CD4-positive, alpha-beta T cell (primary cell): ENCODE results near the gene HMGCS2. TPM values are rescaled to one million over a fixed set of nuclear protein-coding genes. Genes with fewer than 3 reads are reported as not detected.

ENCODE experiments used
- ATAC-seq: fragments of 200-7000 bp; cut with Tn5 transposase; one replicate; pipeline ENCODE4 v1.10.0; 2022; ENCODE audit warnings: mild to moderate bottlenecking; ENCODE audit not compliant: poor library complexity
- CTCF ChIA-PET: fragments of 350-600 bp; sonication (Branson Sonifier 250); formaldehyde crosslinking; loops from one replicate; lab custom pipeline; 2021; ENCODE audit warnings: antibody characterized with exemption, inconsistent platforms; lab: Charles Lee
- POLR2A ChIA-PET: fragments of 350-600 bp; sonication (Branson Sonifier 250); formaldehyde crosslinking; loops from one replicate; lab custom pipeline; 2021; ENCODE audit warnings: antibody characterized with exemption, inconsistent platforms; lab: Charles Lee
- DNase-seq, 14 experiments: peaks; one replicate each; pipeline ENCODE4 v3.0.0-alpha.2; 2013 to 2020; ENCODE audit warnings: mixed read lengths in 2 of 14
- H3K27ac ChIP-seq, 2 donors: one replicate each; pipeline versions ENCODE4 v1.5.1 to v1.7.0; 2013; ENCODE audit warnings: low read length in 2 of 2, low read depth in 1 of 2, mild to moderate bottlenecking in 1 of 2
- H3K27me3 ChIP-seq, 2 experiments: 1 replicate in 1 of 2; 2 replicates in 1 of 2; pipeline versions ENCODE4 v1.6.1 to v1.7.0; 2013; ENCODE audit warnings: low read length in 2 of 2, control low read depth in 1 of 2, mild to moderate bottlenecking in 1 of 2, moderate library complexity in 1 of 2; ENCODE audit not compliant: insufficient read depth in 2 of 2, control insufficient read depth in 1 of 2
- H3K36me3 ChIP-seq: one replicate; pipeline ENCODE4 v1.6.1; 2013; ENCODE audit warnings: low read length, control low read depth; ENCODE audit not compliant: insufficient read depth
- H3K4me1 ChIP-seq: one replicate; pipeline ENCODE4 v1.6.1; 2013; ENCODE audit warnings: low read length, control low read depth; ENCODE audit not compliant: insufficient read depth
- H3K4me3 ChIP-seq: one replicate; pipeline ENCODE4 v1.5.1; 2013; ENCODE audit warnings: mild to moderate bottlenecking, low read length, moderate library complexity
- H3K9me3 ChIP-seq, 2 experiments: 1 replicate in 1 of 2; 2 replicates in 1 of 2; pipeline versions ENCODE4 v1.6.1 to v1.7.0; 2013; ENCODE audit warnings: low read length in 2 of 2, mild to moderate bottlenecking in 2 of 2, control low read depth in 1 of 2, moderate library complexity in 1 of 2; ENCODE audit not compliant: control insufficient read depth in 1 of 2, insufficient read depth in 1 of 2
- H3K27ac Mint-ChIP-seq: one replicate; pipeline ENCODE4 v1.8.0; 2020; ENCODE audit warnings: mixed read lengths
- H3K27me3 Mint-ChIP-seq: one replicate; pipeline ENCODE4 v1.8.0; 2021; ENCODE audit warnings: mixed read lengths
- H3K36me3 Mint-ChIP-seq: one replicate; pipeline ENCODE4 v1.8.0; 2021; ENCODE audit warnings: low read depth, mixed read lengths
- H3K4me1 Mint-ChIP-seq: one replicate; pipeline ENCODE4 v1.8.0; 2021; ENCODE audit warnings: low read depth, mixed read lengths
- H3K4me3 Mint-ChIP-seq: one replicate; pipeline ENCODE4 v1.8.0; 2020; ENCODE audit warnings: mild to moderate bottlenecking, mixed read lengths
- H3K9me3 Mint-ChIP-seq: one replicate; pipeline ENCODE4 v1.8.0; 2020; ENCODE audit warnings: mixed read lengths
- CTCF ChIP-seq: fragments of 200-600 bp; IDR thresholded peaks from one replicate; pipeline ENCODE4 v1.8.0; 2022; ENCODE audit warnings: antibody characterized with exemption, mild to moderate bottlenecking
- intact Hi-C, 2 experiments: fragments of 100-400 bp; cut with DNase I in 1 of 2; cut with micrococcal nuclease in 1 of 2; formaldehyde crosslinking; loops; one replicate each; pipeline versions ENCODE4 v1.15.1 to v1.9.0; 2023 to 2025; cut with DNase I, micrococcal nuclease
- total RNA-seq, 174 experiments: library from RNA in 2 of 174; stranded (reverse) in 2 of 174; gene quantifications; one replicate each; pipeline ENCODE4 v1.2.3 and lab custom pipeline; 2021 to 2026

Gene HMGCS2
- total RNA-seq, 2 experiments from 2014 or later, result not detected

GRCh38 chr1:119731741-119732430, 36.8 kb downstream of the HMGCS2 start:
- H3K4me3 Mint-ChIP-seq, result no peak overlapping the region
- H3K27me3 Mint-ChIP-seq, result no peaks in the 10 kb centered on the region
- no peaks in the 10 kb centered on the region for H3K36me3 ChIP-seq
- DNase-seq (no peak), ATAC-seq (no peak)
- no peak overlapping the region for H3K27ac ChIP-seq
- H3K4me1 ChIP-seq, result no peaks in the 10 kb centered on the region
- no peaks in the 10 kb centered on the region for H3K4me1 Mint-ChIP-seq
- H3K27ac Mint-ChIP-seq, result no peak overlapping the region
- H3K27me3 ChIP-seq, result no peaks in the 10 kb centered on the region
- no peak for TF ChIP-seq CTCF
- H3K9me3 Mint-ChIP-seq, result no peaks in the 10 kb centered on the region
- H3K4me3 ChIP-seq, result no peak overlapping the region
- peaks cover 19% of the 10 kb centered on the region for H3K36me3 Mint-ChIP-seq
- ChIA-PET CTCF (no interaction called here), POLR2A (no interaction called here)
- H3K9me3 ChIP-seq, result no peaks in the 10 kb centered on the region
- intact Hi-C loops, result no loop called here

GRCh38 chr1:119731060-119731459, 37.6 kb downstream of the HMGCS2 start:
- no peak overlapping the region for H3K27ac ChIP-seq
- H3K36me3 ChIP-seq, result no peaks in the 10 kb centered on the region
- DNase-seq, result no peak
- no peak overlapping the region for H3K4me3 ChIP-seq
- no peaks in the 10 kb centered on the region for H3K27me3 ChIP-seq
- Mint-ChIP-seq H3K9me3 (no peaks in the 10 kb centered on the region), H3K4me1 (no peaks in the 10 kb centered on the region), H3K27me3 (no peaks in the 10 kb centered on the region), H3K4me3 (no peak overlapping the region), H3K27ac (no peak overlapping the region), H3K36me3 (peaks cover 22% of the 10 kb centered on the region)
- ChIA-PET POLR2A (no interaction called here), CTCF (no interaction called here)
- no peak for TF ChIP-seq CTCF
- no peak for ATAC-seq
- intact Hi-C loops, result no loop called here
- no peaks in the 10 kb centered on the region for H3K4me1 ChIP-seq
- no peaks in the 10 kb centered on the region for H3K9me3 ChIP-seq

DNA sequence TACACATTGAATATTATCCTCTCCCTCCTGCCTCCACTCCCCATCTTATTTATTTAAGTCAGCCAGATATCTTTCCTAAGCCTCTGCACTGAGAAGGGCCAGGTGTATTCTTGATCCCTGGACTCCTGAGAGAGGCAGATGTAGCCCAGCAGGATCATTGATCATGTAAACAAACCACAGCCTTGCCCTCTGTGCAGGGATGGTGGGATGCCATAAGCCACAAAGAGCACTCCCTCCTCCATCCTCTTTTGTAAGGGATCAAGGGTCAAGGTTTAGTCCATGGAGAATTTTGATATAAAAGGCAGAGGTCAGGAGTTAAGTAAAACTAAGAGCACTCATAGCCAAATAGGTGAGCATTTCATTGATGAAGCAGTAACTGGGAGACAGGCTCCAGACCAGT, 39.7 kb downstream of the HMGCS2 start:
- H3K27ac Mint-ChIP-seq, result no peak overlapping the region
- Histone ChIP-seq H3K4me3 (no peak overlapping the region), H3K27me3 (no peaks in the 10 kb centered on the region), H3K9me3 (no peaks in the 10 kb centered on the region), H3K27ac (no peak overlapping the region), H3K4me1 (no peaks in the 10 kb centered on the region), H3K36me3 (no peaks in the 10 kb centered on the region)
- H3K27me3 Mint-ChIP-seq, result no peaks in the 10 kb centered on the region
- TF ChIP-seq CTCF, result no peak
- POLR2A ChIA-PET, result no interaction called here
- no peaks in the 10 kb centered on the region for H3K9me3 Mint-ChIP-seq
- ATAC-seq (no peak), DNase-seq (no peak)
- H3K36me3 Mint-ChIP-seq, result peaks cover 22% of the 10 kb centered on the region
- intact Hi-C loops, result no loop called here
- H3K4me3 Mint-ChIP-seq, result no peak overlapping the region
- CTCF ChIA-PET, result no interaction called here
- peaks cover 8% of the 10 kb centered on the region for H3K4me1 Mint-ChIP-seq
